ENCODE data around the gene MRPS15.

GRCh38 chr1:36466370-36467026, 2.3 kb upstream of the MRPS15 start:
- TF ChIP-seq POLR2AphosphoS5 (IDR thresholded peaks at IDR 0.05; ENCODE audit: low read depth, low read length) (no peak), CTCF (IDR thresholded peaks at IDR 0.05 in 2 of 3, conservative IDR thresholded peaks at IDR 0.05 in 1 of 3; ENCODE audit: borderline replicate concordance in 1 of 3, insufficient read depth in 1 of 3, low read depth in 2 of 3, low read length in 2 of 3) (no peak), POLR2A (IDR thresholded peaks at IDR 0.05; ENCODE audit: borderline replicate concordance, extremely low read depth, insufficient read depth, insufficient read length) (no peak)

All from HCT116 (cell line).